ENCODE data around the gene TICRR. TPM values are rescaled to one million over a fixed set of nuclear protein-coding genes. Genes with fewer than 3 reads are reported as not detected.

TICRR gene
- total RNA-seq, 4 donors from 2014 or later = not detected

DNA sequence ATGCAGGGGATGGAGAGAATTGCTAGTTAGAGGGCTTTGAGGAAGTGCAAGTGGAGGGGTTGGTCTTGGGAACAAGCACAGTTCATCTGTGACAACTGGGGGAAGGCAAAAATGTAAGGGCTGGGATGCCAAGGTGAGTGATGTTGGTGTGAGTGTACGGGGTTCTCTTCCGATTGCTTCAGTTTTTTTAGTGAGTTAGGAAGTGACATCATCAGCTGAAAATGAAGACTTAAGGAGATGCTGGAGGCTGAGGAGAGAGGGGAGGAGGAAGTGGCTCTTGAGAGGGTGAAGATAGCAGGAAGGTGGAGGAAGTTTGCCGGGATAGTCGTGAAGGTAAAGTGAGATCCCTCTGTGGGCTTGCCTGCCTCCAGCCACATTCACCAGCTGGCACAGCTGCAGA is 12.7 kb downstream of the TICRR start:
- no peak for TF ChIP-seq POLR2A (IDR thresholded peaks at IDR 0.05)
- TF ChIP-seq, protein P1, sequence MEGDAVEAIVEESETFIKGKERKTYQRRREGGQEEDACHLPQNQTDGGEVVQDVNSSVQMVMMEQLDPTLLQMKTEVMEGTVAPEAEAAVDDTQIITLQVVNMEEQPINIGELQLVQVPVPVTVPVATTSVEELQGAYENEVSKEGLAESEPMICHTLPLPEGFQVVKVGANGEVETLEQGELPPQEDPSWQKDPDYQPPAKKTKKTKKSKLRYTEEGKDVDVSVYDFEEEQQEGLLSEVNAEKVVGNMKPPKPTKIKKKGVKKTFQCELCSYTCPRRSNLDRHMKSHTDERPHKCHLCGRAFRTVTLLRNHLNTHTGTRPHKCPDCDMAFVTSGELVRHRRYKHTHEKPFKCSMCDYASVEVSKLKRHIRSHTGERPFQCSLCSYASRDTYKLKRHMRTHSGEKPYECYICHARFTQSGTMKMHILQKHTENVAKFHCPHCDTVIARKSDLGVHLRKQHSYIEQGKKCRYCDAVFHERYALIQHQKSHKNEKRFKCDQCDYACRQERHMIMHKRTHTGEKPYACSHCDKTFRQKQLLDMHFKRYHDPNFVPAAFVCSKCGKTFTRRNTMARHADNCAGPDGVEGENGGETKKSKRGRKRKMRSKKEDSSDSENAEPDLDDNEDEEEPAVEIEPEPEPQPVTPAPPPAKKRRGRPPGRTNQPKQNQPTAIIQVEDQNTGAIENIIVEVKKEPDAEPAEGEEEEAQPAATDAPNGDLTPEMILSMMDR (IDR thresholded peaks at IDR 0.05 in 4 of 5, conservative IDR thresholded peaks at IDR 0.05 in 1 of 5) = no peak
- no peak overlapping the region for H3K4me3 ChIP-seq
- H3K36me3 ChIP-seq = no peaks in the 10 kb centered on the region
- no peak overlapping the region for H3K27ac ChIP-seq
- in situ Hi-C loops (cut with MboI; ENCODE audit: low sequenced_read_pairs in 4 of 4) (no loop called here), intact Hi-C loops (cut with DNase I; ENCODE audit: low total_unique reads) (no loop called here)
- ATAC-seq (no peak), DNase-seq (no peak)
- no peaks in the 10 kb centered on the region for H3K9me3 ChIP-seq
- H3K27me3 ChIP-seq = no peaks in the 10 kb centered on the region
- H3K4me1 ChIP-seq = no peaks in the 10 kb centered on the region

DNA sequence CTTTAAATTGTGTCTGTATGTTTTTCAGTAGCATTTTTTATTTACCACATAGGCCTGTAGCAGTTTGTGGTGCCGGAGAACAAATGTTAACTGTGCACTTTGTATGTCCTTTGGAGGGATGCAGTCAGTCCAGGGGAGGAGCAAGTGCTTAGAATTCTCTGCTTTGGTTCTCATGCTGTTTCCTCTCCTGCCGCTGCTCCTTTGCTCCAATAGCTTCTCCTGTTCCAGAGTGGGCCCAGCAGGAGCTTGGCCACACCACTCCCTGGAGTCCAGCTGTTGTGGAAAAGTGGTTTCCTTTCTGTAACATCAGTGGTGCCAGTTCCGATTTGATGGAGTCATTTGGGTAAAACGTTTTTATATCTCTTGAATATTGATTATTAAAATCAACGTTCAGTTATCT is 16.6 kb downstream of the TICRR start:
- Histone ChIP-seq H3K4me3 (no peak overlapping the region), H3K4me1 (no peaks in the 10 kb centered on the region), H3K9me3 (no peaks in the 10 kb centered on the region), H3K27me3 (no peaks in the 10 kb centered on the region), H3K36me3 (no peaks in the 10 kb centered on the region), H3K27ac (no peak overlapping the region)
- no peak for ATAC-seq
- in situ Hi-C loops (cut with MboI; ENCODE audit: low sequenced_read_pairs in 4 of 4) (no loop called here), intact Hi-C loops (cut with DNase I; ENCODE audit: low total_unique reads) (no loop called here)
- TF ChIP-seq, protein P1 (IDR thresholded peaks at IDR 0.05 in 4 of 5, conservative IDR thresholded peaks at IDR 0.05 in 1 of 5) = no peak
- no peak for TF ChIP-seq POLR2A (IDR thresholded peaks at IDR 0.05)
- DNase-seq = no peak

DNA sequence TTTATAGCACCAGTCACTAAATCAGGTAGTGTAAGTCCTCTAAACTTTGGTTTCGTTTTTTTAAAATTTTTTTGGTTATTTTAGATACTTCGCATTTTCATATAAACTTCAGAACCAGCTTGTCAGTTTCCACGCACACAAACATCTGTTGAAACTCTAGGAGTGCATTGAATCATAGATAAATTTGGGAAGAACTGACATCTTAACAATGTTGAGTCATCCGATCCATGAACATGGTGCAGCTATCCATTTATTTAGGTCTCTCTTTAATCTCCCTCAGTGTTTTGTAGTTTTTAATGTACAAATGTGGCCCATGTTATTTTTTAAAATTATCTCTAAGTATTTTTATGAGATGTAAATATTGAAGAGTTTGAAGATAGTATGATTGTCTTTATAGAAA is 17.7 kb downstream of the TICRR start:
- in situ Hi-C loops (cut with MboI; ENCODE audit: low sequenced_read_pairs in 4 of 4) = no loop called here
- Histone ChIP-seq H3K4me3 (no peak overlapping the region), H3K4me1 (no peaks in the 10 kb centered on the region), H3K36me3 (no peaks in the 10 kb centered on the region), H3K9me3 (no peaks in the 10 kb centered on the region), H3K27ac (no peak overlapping the region), H3K27me3 (no peaks in the 10 kb centered on the region)
- TF ChIP-seq, protein P1 (IDR thresholded peaks at IDR 0.05 in 4 of 5, conservative IDR thresholded peaks at IDR 0.05 in 1 of 5) = no peak
- TF ChIP-seq POLR2A (IDR thresholded peaks at IDR 0.05) = no peak
- intact Hi-C loops (cut with DNase I; ENCODE audit: low total_unique reads) = no loop called here
- ATAC-seq (no peak), DNase-seq (no peak)

DNA sequence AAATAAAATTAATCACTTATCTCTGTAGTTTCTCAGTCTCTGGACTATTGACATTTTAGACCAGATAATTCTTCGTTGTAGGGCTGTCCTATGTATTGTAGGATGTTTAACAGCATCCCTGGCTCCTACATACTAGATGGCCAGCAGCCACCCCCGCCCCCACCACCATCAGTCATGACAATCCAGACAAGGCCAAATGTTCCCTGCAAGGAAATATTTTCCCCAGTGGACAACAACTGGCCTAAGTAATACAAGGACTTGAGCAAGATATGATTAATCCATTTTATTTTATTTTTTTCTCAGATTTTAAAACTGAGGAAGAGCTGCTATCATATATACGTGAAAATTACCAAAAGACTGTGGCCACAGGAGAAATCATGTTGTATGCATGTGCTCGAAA is 23.8 kb downstream of the TICRR start:
- no peaks in the 10 kb centered on the region for H3K4me1 ChIP-seq
- H3K27me3 ChIP-seq = no peaks in the 10 kb centered on the region
- intact Hi-C loops (cut with DNase I; ENCODE audit: low total_unique reads) (no loop called here), in situ Hi-C loops (cut with MboI; ENCODE audit: low sequenced_read_pairs in 4 of 4) (no loop called here)
- H3K9me3 ChIP-seq = no peaks in the 10 kb centered on the region
- DNase-seq (no peak), ATAC-seq (no peak)
- no peak overlapping the region for H3K27ac ChIP-seq
- no peaks in the 10 kb centered on the region for H3K36me3 ChIP-seq
- H3K4me3 ChIP-seq = no peak overlapping the region
- TF ChIP-seq POLR2A (IDR thresholded peaks at IDR 0.05) = no peak
- TF ChIP-seq, protein P1 (IDR thresholded peaks at IDR 0.05 in 4 of 5, conservative IDR thresholded peaks at IDR 0.05 in 1 of 5) = no peak

DNA sequence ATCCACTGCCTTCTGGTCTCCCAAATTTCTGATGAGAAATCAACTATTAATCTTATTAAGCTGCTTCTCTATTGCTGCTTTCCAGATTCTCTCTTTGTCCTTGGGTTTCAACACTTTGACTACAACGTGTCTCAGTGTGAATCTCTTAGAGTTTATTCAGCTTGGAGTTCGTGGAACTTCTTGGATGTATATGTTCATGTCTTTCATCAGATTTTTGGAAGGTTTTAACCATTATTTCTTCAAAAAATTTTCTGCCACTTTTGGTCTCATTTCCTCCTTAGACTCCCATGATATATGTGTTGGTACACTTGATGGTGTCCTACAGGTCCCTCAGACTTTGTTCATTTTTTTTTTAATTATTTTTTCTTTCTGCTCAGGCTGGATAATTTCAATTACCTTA is 36.0 kb downstream of the TICRR start:
- Histone ChIP-seq H3K27ac (no peak overlapping the region), H3K4me1 (no peaks in the 10 kb centered on the region), H3K4me3 (no peak overlapping the region), H3K9me3 (peaks cover 0 to 7% (median 0%) of the 10 kb centered on the region in 3 donors), H3K27me3 (no peaks in the 10 kb centered on the region), H3K36me3 (no peaks in the 10 kb centered on the region)
- ATAC-seq (no peak), DNase-seq (no peak)
- in situ Hi-C loops (cut with MboI; ENCODE audit: low sequenced_read_pairs in 4 of 4) (no loop called here), intact Hi-C loops (cut with DNase I; ENCODE audit: low total_unique reads) (no loop called here)
- TF ChIP-seq, protein P1 (IDR thresholded peaks at IDR 0.05 in 4 of 5, conservative IDR thresholded peaks at IDR 0.05 in 1 of 5) = no peak
- TF ChIP-seq POLR2A (IDR thresholded peaks at IDR 0.05) = no peak
